A172 (cell line): ENCODE results near the gene CFAP46. TPM values are rescaled to one million over a fixed set of nuclear protein-coding genes. Genes with fewer than 3 reads are reported as not detected.
"Not testable (repeated sequence)": the region's sequence is repeated elsewhere in the genome, so short reads cannot be mapped to it uniquely, and the experiment has no call there.

Source experiments
- DNase-seq: peaks from one replicate; pipeline ENCODE4 v3.0.0-alpha.2; 2015; ENCODE audit warnings: low spot score
- total RNA-seq: library from RNA; depleted of rRNA; stranded (reverse); fragments of >200 nt; shearing (Covaris generic); gene quantifications from 2 replicates; pipeline ENCODE4 v1.2.3, GENCODE V29; 2014

The CFAP46 gene
- total RNA-seq, 1 experiment from 2014 or later: 4.3 TPM

- DNase-seq: no peak
Measured at GRCh38 chr10:132899751-132900065, 42.7 kb downstream of the CFAP46 start.

- no peak for DNase-seq
Measured at GRCh38 chr10:132899054-132899750, 43.2 kb downstream of the CFAP46 start.

- DNase-seq: no peak
Measured at GRCh38 chr10:132898391-132899053, 43.8 kb downstream of the CFAP46 start.

GRCh38 chr10:132897516-132898381 is 44.6 kb downstream of the CFAP46 start:
- no peak for DNase-seq

- DNase-seq: not testable (repeated sequence)
Measured at GRCh38 chr10:132893786-132894185, 48.6 kb downstream of the CFAP46 start.

- DNase-seq: no peak
Measured at GRCh38 chr10:132893090-132893489, 49.3 kb downstream of the CFAP46 start.

- DNase-seq: no peak
Measured at GRCh38 chr10:132892004-132892403, 50.4 kb downstream of the CFAP46 start.

- DNase-seq: no peak
Measured at GRCh38 chr10:132891368-132891767, 51.0 kb downstream of the CFAP46 start.

- no peak for DNase-seq
Measured at GRCh38 chr10:132890301-132890700, 52.1 kb downstream of the CFAP46 start.

GRCh38 chr10:132889556-132889955 is 52.8 kb downstream of the CFAP46 start:
- no peak for DNase-seq

GRCh38 chr10:132888898-132889490 is 53.4 kb downstream of the CFAP46 start:
- peak; percentile 45 for DNase-seq

GRCh38 chr10:132888446-132888845 is 53.9 kb downstream of the CFAP46 start:
- not testable (repeated sequence) for DNase-seq

GRCh38 chr10:132886211-132887099 is 55.9 kb downstream of the CFAP46 start:
- no peak for DNase-seq

GRCh38 chr10:132885451-132886210 is 56.7 kb downstream of the CFAP46 start:
- no peak for DNase-seq

GRCh38 chr10:132884691-132885271 is 57.6 kb downstream of the CFAP46 start:
- no peak for DNase-seq

GRCh38 chr10:132884041-132884440 is 58.3 kb downstream of the CFAP46 start:
- no peak for DNase-seq

- DNase-seq: no peak
Measured at GRCh38 chr10:132883391-132883881, 58.9 kb downstream of the CFAP46 start.

- no peak for DNase-seq
Measured at GRCh38 chr10:132882069-132882951, 60.1 kb downstream of the CFAP46 start.
